HUES48 (cell line): Measurements from ENCODE around the gene NHS.

Source experiments
- H3K27ac ChIP-seq: one replicate; pipeline ENCODE4 v1.7.0; 2013; ENCODE audit warnings: low read depth, low read length, inconsistent platforms
- H3K27me3 ChIP-seq: 2 replicates; pipeline ENCODE4 v1.6.1; 2013; ENCODE audit warnings: mild to moderate bottlenecking, low read length; ENCODE audit not compliant: control insufficient read depth, insufficient read depth
- H3K36me3 ChIP-seq: 2 replicates; pipeline ENCODE4 v1.6.1; 2013; ENCODE audit warnings: low read length; ENCODE audit not compliant: control insufficient read depth, insufficient read depth
- H3K4me1 ChIP-seq: 2 replicates; pipeline ENCODE4 v1.6.1; 2013; ENCODE audit warnings: mild to moderate bottlenecking, low read length; ENCODE audit not compliant: control insufficient read depth, insufficient read depth
- H3K4me3 ChIP-seq: 2 replicates; pipeline ENCODE4 v1.5.1; 2013; ENCODE audit warnings: mild to moderate bottlenecking, low read depth, low read length
- H3K9ac ChIP-seq: 2 replicates; pipeline ENCODE4 v1.6.1; 2013; ENCODE audit warnings: mild to moderate bottlenecking, low read depth, low read length, moderate library complexity
- H3K9me3 ChIP-seq: 2 replicates; pipeline ENCODE4 v1.6.1; 2013; ENCODE audit warnings: low read length; ENCODE audit not compliant: control insufficient read depth, insufficient read depth

Gene NHS

GRCh38 chrX:17374619-17375366 is at the start of gene NHS:
Gene NHS, plus strand, starts transcription at chrX:17375200. Its CDS starts 558 bp downstream, at chrX:17375758.
- Histone ChIP-seq H3K36me3 (no peaks in the 10 kb centered on the region), H3K4me1 (peaks cover 20% of the 10 kb centered on the region), H3K27ac (no peak within 1 kb of the TSS), H3K9ac (no peak within 1 kb of the TSS), H3K27me3 (peaks cover 49% of the 10 kb centered on the region), H3K4me3 (peak within 1 kb of the TSS; percentile 79), H3K9me3 (no peaks in the 10 kb centered on the region)

GRCh38 chrX:17328837-17329236 is 46.2 kb upstream of the NHS start:
- Histone ChIP-seq H3K27me3 (no peaks in the 10 kb centered on the region), H3K4me3 (no peak overlapping the region), H3K9ac (no peak overlapping the region), H3K36me3 (no peaks in the 10 kb centered on the region), H3K4me1 (no peaks in the 10 kb centered on the region), H3K9me3 (no peaks in the 10 kb centered on the region), H3K27ac (no peak overlapping the region)

GRCh38 chrX:17336377-17336776 is 38.6 kb upstream of the NHS start:
- Histone ChIP-seq H3K27me3 (no peaks in the 10 kb centered on the region), H3K4me3 (no peak overlapping the region)

DNA sequence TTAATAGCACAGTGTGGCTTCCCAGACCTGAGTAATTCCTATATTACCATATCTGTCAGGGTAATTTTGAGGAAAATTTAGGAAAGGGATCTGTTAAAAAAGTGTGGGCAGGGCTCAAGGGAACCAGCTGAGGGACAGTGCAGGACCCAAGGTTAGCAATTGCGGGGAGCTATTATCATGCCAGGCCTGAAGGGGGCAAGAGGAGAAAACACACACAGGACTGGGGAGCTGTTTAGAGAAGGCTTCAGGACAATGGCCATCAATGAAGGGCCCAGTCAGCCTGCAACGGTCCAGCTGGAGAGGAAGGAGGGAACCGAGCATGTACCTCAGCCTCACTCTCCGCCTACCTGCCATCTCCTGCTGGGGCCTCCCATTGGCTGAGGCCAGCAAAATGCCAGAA is 19.0 kb upstream of the NHS start:
- Histone ChIP-seq H3K4me3 (no peak overlapping the region), H3K36me3 (no peaks in the 10 kb centered on the region), H3K9me3 (no peaks in the 10 kb centered on the region), H3K27ac (no peak overlapping the region), H3K9ac (no peak overlapping the region), H3K27me3 (no peaks in the 10 kb centered on the region), H3K4me1 (no peaks in the 10 kb centered on the region)

More at GRCh38 chrX:17336377-17336776, 38.6 kb upstream of the NHS start:
- no peak overlapping the region for H3K27ac ChIP-seq
- H3K9ac ChIP-seq: no peak overlapping the region
- H3K36me3 ChIP-seq: no peaks in the 10 kb centered on the region
- H3K4me1 ChIP-seq: no peaks in the 10 kb centered on the region
- H3K9me3 ChIP-seq: peaks cover 3% of the 10 kb centered on the region; the same call in 1 of the 2 replicates

DNA sequence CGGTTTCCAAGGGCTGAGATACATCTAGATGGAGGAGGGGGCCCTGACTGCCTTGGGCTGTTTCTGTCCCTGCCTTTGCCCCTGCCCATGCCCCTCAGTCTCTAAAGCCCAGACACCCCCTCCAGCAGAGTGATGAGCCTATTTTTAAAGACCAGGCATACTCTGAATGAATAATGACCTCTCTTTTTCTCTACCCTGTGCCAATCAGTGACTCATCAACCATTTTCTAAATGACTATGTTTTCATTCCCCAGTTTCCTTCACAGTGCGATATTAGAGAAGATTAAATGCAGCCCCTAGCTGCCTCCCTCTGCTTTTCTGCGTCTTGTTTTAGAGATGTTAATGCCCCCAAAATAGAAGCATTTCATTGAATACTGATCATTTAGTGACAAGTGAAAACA is 15.5 kb upstream of the NHS start:
- Histone ChIP-seq H3K4me3 (no peak overlapping the region), H3K9ac (no peak overlapping the region), H3K4me1 (no peaks in the 10 kb centered on the region), H3K27me3 (no peaks in the 10 kb centered on the region; the same call in 1 of the 2 replicates), H3K27ac (no peak overlapping the region), H3K9me3 (no peaks in the 10 kb centered on the region), H3K36me3 (no peaks in the 10 kb centered on the region)

DNA sequence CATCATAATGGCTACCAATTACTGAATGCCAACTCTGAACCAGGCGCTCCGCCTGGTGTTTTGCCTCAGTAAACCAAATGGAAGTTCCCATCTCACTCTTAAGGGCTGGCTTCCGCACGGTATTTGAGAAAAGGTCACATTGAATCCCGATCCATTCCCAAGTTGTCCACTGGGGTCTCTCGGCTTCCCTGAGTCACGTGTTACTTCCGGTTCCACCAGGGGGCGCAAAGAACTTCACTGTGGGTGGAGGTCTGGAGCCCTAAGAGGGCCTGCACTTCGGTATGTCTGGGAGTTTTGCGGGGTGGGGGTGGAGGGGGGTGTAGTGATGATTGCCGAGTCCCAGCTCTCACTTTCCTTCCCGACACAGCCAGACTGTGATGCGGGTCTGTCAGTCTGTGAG is 13.4 kb upstream of the NHS start:
- no peak overlapping the region for H3K27ac ChIP-seq
- no peaks in the 10 kb centered on the region for H3K9me3 ChIP-seq
- H3K27me3 ChIP-seq: no peaks in the 10 kb centered on the region; the same call in 1 of the 2 replicates
- no peaks in the 10 kb centered on the region for H3K4me1 ChIP-seq
- H3K9ac ChIP-seq: no peak overlapping the region
- no peak overlapping the region for H3K4me3 ChIP-seq
- no peaks in the 10 kb centered on the region for H3K36me3 ChIP-seq

DNA sequence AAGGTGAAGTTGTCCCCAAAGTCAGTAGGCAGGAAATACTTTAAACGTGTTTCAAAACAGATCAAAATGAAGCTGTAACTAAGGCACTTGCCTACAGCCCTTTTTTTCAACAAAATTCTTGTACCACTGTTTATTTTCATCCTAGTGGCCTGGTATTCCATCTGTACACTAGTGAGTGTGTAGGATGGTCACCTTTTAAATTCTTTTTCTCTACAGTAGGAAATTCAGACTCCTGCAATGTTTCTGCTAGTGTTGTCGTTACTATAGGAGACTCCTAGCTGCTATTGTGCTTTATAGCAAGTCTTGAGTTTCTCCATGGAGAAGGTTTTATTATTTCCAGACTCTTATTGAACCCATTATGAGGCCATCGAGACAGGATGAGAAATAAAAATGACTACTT is 7.0 kb upstream of the NHS start:
- Histone ChIP-seq H3K27ac (no peak overlapping the region), H3K4me1 (0 out of 2 replicates have a peak, but pooled peaks cover under 1% of the 10 kb centered on the region), H3K9me3 (no peaks in the 10 kb centered on the region), H3K36me3 (no peaks in the 10 kb centered on the region), H3K9ac (no peak overlapping the region), H3K27me3 (peaks cover under 1% of the 10 kb centered on the region; the same call in 1 of the 2 replicates), H3K4me3 (no peak overlapping the region)

- Histone ChIP-seq H3K9me3 (no peaks in the 10 kb centered on the region), H3K4me3 (no peak overlapping the region), H3K4me1 (peaks cover 12% of the 10 kb centered on the region), H3K27me3 (peaks cover 5% of the 10 kb centered on the region; the same call in 1 of the 2 replicates), H3K27ac (no peak overlapping the region), H3K9ac (no peak overlapping the region), H3K36me3 (no peaks in the 10 kb centered on the region)
Measured at GRCh38 chrX:17369309-17369708, 5.7 kb upstream of the NHS start.

DNA sequence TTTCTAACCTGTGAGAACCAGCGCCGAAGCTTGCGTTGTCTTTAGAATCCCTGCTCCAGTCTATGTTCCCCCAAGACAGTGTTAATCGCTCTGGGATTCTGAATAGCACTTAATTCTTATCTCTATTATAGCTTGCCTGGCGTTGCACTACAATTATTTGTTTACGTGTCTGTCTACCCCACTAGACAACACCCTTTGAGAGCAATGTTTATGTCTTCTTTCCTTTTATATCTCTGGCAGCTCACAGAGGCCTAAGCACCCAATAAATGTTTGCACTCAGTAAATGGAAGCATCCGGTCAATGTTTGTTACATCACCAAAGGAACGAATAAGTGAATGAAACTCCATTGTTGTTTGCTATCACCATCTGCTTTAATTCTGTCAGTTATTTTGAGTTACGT is 4.8 kb upstream of the NHS start:
- Histone ChIP-seq H3K4me1 (peaks cover 16% of the 10 kb centered on the region), H3K9ac (no peak overlapping the region), H3K27ac (no peak overlapping the region), H3K36me3 (no peaks in the 10 kb centered on the region), H3K9me3 (no peaks in the 10 kb centered on the region), H3K4me3 (no peak overlapping the region), H3K27me3 (peaks cover 9% of the 10 kb centered on the region; the same call in 1 of the 2 replicates)

- H3K36me3 ChIP-seq: no peaks in the 10 kb centered on the region
- H3K27ac ChIP-seq: no peak overlapping the region
- no peaks in the 10 kb centered on the region for H3K9me3 ChIP-seq
- peaks cover 16% of the 10 kb centered on the region for H3K4me1 ChIP-seq
- H3K9ac ChIP-seq: no peak overlapping the region
- peaks cover 27% of the 10 kb centered on the region for H3K27me3 ChIP-seq
- H3K4me3 ChIP-seq: no peak overlapping the region
Measured at GRCh38 chrX:17372052-17372451, 2.9 kb upstream of the NHS start.

DNA sequence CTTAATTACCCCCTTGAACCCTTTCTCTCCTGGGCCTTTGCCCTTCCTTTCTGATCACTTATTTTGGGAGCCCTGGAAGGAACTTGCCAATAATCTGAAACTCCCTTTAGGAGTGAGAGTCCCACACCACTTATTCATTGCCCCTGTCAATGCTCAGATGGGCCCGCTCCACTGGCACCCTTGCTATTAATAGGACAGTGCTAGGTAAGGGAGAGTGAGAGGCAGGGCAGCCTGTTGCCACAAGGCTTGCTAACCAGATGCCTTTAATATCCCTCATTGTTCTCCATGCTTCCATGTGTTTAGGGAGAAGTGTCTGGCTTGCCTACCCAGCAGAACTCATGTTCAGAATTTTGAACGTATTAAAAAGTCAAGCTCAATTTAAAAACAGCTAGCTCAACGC is 1.7 kb upstream of the NHS start:
- Histone ChIP-seq H3K27me3 (peaks cover 40% of the 10 kb centered on the region), H3K4me1 (peaks cover 20% of the 10 kb centered on the region), H3K36me3 (no peaks in the 10 kb centered on the region), H3K9ac (no peak overlapping the region), H3K9me3 (no peaks in the 10 kb centered on the region), H3K27ac (no peak overlapping the region), H3K4me3 (no peak overlapping the region)
